ENCODE results near the gene CCDC3.

- no peak for TF ChIP-seq POLR2AphosphoS5 (IDR thresholded peaks at IDR 0.05; ENCODE audit: low read depth, low read length)
- no peak for TF ChIP-seq TAF1 (IDR thresholded peaks at IDR 0.05; ENCODE audit: borderline replicate concordance, insufficient read depth, low read length)
Measured at GRCh38 chr10:12961416-12962205, 39.9 kb downstream of the CCDC3 start.

All from PFSK-1 (cell line).